GM23338 (cell line): ENCODE measurements around the gene SNRNP48. TPM values are rescaled to one million over a fixed set of nuclear protein-coding genes. Genes with fewer than 3 reads are reported as not detected.

Source experiments
- ATAC-seq: fragments of 200-7000 bp; cut with Tn5 transposase; 3 replicates; pipeline ENCODE4 v1.9.1; 2020
- DNase-seq: peaks from one replicate; pipeline ENCODE4 v3.0.0-alpha.2; 2015; ENCODE audit warnings: low spot score
- H2AFZ ChIP-seq: fragments of 200-600 bp; sonication (generic); 2 replicates; pipeline ENCODE4 v1.8.0; 2016; ENCODE audit warnings: antibody characterized with exemption, mild to moderate bottlenecking, moderate library complexity
- H3F3A ChIP-seq: fragments of 200-600 bp; sonication (generic); replicated peaks from 2 replicates; pipeline ENCODE4 v1.8.0; 2017; ENCODE audit warnings: antibody characterized with exemption, mixed run types, low read depth
- H3K27ac ChIP-seq: fragments of 200-600 bp; sonication (generic); 2 replicates; pipeline ENCODE4 v1.6.1; 2016; ENCODE audit warnings: low read depth
- H3K27me3 ChIP-seq: fragments of 200-600 bp; sonication (generic); 2 replicates; pipeline ENCODE4 v1.8.0; 2016; ENCODE audit warnings: mild to moderate bottlenecking, mixed run types, moderate library complexity; ENCODE audit not compliant: insufficient read depth
- H3K36me3 ChIP-seq: fragments of 200-600 bp; sonication (generic); 2 replicates; pipeline ENCODE4 v1.8.0; 2016; ENCODE audit warnings: mild to moderate bottlenecking; ENCODE audit not compliant: insufficient read depth
- H3K4me1 ChIP-seq: fragments of 200-600 bp; sonication (generic); 2 replicates; pipeline ENCODE4 v1.8.0; 2016; ENCODE audit warnings: mild to moderate bottlenecking, moderate library complexity; ENCODE audit not compliant: insufficient read depth
- H3K4me2 ChIP-seq: fragments of 200-600 bp; sonication (generic); 2 replicates; pipeline ENCODE4 v1.7.1; 2017; ENCODE audit warnings: mixed run types
- H3K4me3 ChIP-seq: fragments of 200-600 bp; sonication (generic); 2 replicates; pipeline ENCODE4 v1.6.1; 2016; ENCODE audit warnings: mixed run types
- H3K79me2 ChIP-seq: fragments of 200-600 bp; sonication (generic); replicated peaks from 2 replicates; pipeline ENCODE4 v1.8.0; 2017; ENCODE audit warnings: mild to moderate bottlenecking; ENCODE audit not compliant: insufficient read depth
- H3K9me2 ChIP-seq: fragments of 200-600 bp; sonication (generic); 2 replicates; pipeline ENCODE4 v1.8.0; 2017; ENCODE audit not compliant: insufficient read depth
- H4K20me1 ChIP-seq: fragments of 200-600 bp; sonication (generic); replicated peaks from 2 replicates; pipeline ENCODE4 v1.8.0; 2017; ENCODE audit warnings: mild to moderate bottlenecking; ENCODE audit not compliant: insufficient read depth
- H3K27ac Mint-ChIP-seq: 2 replicates; pipeline ENCODE4 v1.8.0; 2020; ENCODE audit warnings: inconsistent platforms, mild to moderate bottlenecking, moderate library complexity, mixed read lengths
- H3K27me3 Mint-ChIP-seq: 3 replicates; pipeline ENCODE4 v1.8.0; 2022; ENCODE audit warnings: low read depth, mild to moderate bottlenecking, moderate library complexity, mixed read lengths, inconsistent platforms; ENCODE audit not compliant: insufficient read depth, poor library complexity
- H3K36me3 Mint-ChIP-seq: 3 replicates; pipeline ENCODE4 v1.8.0; 2021; ENCODE audit warnings: low read depth, mild to moderate bottlenecking, inconsistent platforms, moderate library complexity, mixed read lengths
- H3K4me1 Mint-ChIP-seq: 3 replicates; pipeline ENCODE4 v1.8.0; 2020; ENCODE audit warnings: mild to moderate bottlenecking, inconsistent platforms, mixed read lengths
- H3K4me3 Mint-ChIP-seq: 3 replicates; pipeline ENCODE4 v1.8.0; 2021; ENCODE audit warnings: moderate library complexity, mild to moderate bottlenecking, inconsistent platforms, mixed read lengths
- H3K9me3 Mint-ChIP-seq: 3 replicates; pipeline ENCODE4 v1.8.0; 2020; ENCODE audit warnings: moderate library complexity, mild to moderate bottlenecking, inconsistent platforms, mixed read lengths
- CTCF ChIP-seq, 2 experiments: fragments of 200-600 bp in 1 of 2; sonication (generic) in 1 of 2; conservative IDR thresholded peaks; 2 replicates each; pipeline versions ENCODE4 v1.5.1 to v1.6.1; 2016 to 2017; ENCODE audit warnings: antibody characterized with exemption in 2 of 2, low read depth in 2 of 2, mild to moderate bottlenecking in 2 of 2, moderate library complexity in 1 of 2
- ETS1 ChIP-seq: IDR thresholded peaks from 2 replicates; pipeline ENCODE4 v1.6.1; 2016; ENCODE audit warnings: antibody characterized with exemption
- EZH2 ChIP-seq: fragments of 200-600 bp; sonication (generic); IDR thresholded peaks from one replicate; pipeline ENCODE4 v1.8.0; 2017; ENCODE audit warnings: antibody characterized with exemption, mild to moderate bottlenecking, low read depth; ENCODE audit not compliant: unreplicated experiment
- JUNB ChIP-seq: IDR thresholded peaks from one replicate; pipeline ENCODE4 v1.6.1; 2016; ENCODE audit warnings: antibody characterized with exemption; ENCODE audit not compliant: unreplicated experiment
- NANOG ChIP-seq: IDR thresholded peaks from 2 replicates; pipeline ENCODE4 v1.6.1; 2016; ENCODE audit warnings: antibody characterized with exemption, borderline replicate concordance
- POLR2AphosphoS5 ChIP-seq: IDR thresholded peaks from 2 replicates; pipeline ENCODE4 v1.6.1; 2016; ENCODE audit warnings: antibody characterized with exemption, low read depth
- REST ChIP-seq: IDR thresholded peaks from one replicate; pipeline ENCODE4 v1.6.1; 2018; ENCODE audit warnings: antibody characterized with exemption; ENCODE audit not compliant: unreplicated experiment
- STAT1 ChIP-seq: IDR thresholded peaks from one replicate; pipeline ENCODE4 v1.6.1; 2016; ENCODE audit warnings: antibody characterized with exemption; ENCODE audit not compliant: unreplicated experiment
- ZNF114 ChIP-seq: fragments of 250-450 bp; sonication (Bioruptor Pico); IDR thresholded peaks from 2 replicates; pipeline ENCODE4 v1.5.0; 2020; ENCODE audit warnings: mild to moderate bottlenecking, moderate library complexity
- ZNF331 ChIP-seq: fragments of 250-450 bp; sonication (Bioruptor Pico); IDR thresholded peaks from 2 replicates; pipeline ENCODE4 v1.5.0; 2020; ENCODE audit warnings: low read depth, mild to moderate bottlenecking, moderate library complexity
- polyA plus RNA-seq: library from polyadenylated mRNA; unstranded; fragments of >200 nt; fragmentation: Nextera tagmentation; extraction: Ambion mirVana; gene quantifications from 2 replicates; pipeline ENCODE4 v1.2.1, GENCODE V29; 2016
- total RNA-seq: library from RNA; depleted of rRNA; stranded (reverse); fragments of >200 nt; shearing (Covaris generic); gene quantifications from 2 replicates; pipeline ENCODE4 v1.2.3, GENCODE V29; 2014
- TF ChIP-seq, protein P1 (sequence below): fragments of 250-450 bp; sonication (Bioruptor Pico); IDR thresholded peaks from 2 replicates; pipeline ENCODE4 v1.5.0; 2020; ENCODE audit warnings: mild to moderate bottlenecking, moderate library complexity

SNRNP48 gene
- total and polyA plus RNA-seq, 2 experiments from 2014 or later, result 17.2 to 23.9 TPM

DNA sequence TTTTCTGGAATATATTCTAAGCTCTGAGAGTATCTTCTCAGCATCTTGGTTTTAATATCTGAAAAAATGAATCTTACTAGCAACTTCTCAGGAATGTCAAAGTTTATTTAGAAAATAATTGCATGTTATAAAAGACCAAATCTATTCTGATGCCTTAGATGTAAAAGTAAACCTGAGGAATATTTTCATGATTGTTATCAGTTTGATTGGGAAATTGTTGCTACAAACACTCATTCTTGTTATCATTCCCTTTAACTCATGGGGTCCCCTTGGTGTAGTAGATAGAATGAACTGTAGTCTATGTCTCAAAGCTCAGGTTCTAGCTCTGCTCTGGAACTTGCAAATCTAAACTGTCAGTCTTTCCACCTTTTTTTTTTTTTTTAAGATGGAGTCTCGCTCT lies 50.0 kb downstream of the SNRNP48 start:
- TF ChIP-seq, protein P1, sequence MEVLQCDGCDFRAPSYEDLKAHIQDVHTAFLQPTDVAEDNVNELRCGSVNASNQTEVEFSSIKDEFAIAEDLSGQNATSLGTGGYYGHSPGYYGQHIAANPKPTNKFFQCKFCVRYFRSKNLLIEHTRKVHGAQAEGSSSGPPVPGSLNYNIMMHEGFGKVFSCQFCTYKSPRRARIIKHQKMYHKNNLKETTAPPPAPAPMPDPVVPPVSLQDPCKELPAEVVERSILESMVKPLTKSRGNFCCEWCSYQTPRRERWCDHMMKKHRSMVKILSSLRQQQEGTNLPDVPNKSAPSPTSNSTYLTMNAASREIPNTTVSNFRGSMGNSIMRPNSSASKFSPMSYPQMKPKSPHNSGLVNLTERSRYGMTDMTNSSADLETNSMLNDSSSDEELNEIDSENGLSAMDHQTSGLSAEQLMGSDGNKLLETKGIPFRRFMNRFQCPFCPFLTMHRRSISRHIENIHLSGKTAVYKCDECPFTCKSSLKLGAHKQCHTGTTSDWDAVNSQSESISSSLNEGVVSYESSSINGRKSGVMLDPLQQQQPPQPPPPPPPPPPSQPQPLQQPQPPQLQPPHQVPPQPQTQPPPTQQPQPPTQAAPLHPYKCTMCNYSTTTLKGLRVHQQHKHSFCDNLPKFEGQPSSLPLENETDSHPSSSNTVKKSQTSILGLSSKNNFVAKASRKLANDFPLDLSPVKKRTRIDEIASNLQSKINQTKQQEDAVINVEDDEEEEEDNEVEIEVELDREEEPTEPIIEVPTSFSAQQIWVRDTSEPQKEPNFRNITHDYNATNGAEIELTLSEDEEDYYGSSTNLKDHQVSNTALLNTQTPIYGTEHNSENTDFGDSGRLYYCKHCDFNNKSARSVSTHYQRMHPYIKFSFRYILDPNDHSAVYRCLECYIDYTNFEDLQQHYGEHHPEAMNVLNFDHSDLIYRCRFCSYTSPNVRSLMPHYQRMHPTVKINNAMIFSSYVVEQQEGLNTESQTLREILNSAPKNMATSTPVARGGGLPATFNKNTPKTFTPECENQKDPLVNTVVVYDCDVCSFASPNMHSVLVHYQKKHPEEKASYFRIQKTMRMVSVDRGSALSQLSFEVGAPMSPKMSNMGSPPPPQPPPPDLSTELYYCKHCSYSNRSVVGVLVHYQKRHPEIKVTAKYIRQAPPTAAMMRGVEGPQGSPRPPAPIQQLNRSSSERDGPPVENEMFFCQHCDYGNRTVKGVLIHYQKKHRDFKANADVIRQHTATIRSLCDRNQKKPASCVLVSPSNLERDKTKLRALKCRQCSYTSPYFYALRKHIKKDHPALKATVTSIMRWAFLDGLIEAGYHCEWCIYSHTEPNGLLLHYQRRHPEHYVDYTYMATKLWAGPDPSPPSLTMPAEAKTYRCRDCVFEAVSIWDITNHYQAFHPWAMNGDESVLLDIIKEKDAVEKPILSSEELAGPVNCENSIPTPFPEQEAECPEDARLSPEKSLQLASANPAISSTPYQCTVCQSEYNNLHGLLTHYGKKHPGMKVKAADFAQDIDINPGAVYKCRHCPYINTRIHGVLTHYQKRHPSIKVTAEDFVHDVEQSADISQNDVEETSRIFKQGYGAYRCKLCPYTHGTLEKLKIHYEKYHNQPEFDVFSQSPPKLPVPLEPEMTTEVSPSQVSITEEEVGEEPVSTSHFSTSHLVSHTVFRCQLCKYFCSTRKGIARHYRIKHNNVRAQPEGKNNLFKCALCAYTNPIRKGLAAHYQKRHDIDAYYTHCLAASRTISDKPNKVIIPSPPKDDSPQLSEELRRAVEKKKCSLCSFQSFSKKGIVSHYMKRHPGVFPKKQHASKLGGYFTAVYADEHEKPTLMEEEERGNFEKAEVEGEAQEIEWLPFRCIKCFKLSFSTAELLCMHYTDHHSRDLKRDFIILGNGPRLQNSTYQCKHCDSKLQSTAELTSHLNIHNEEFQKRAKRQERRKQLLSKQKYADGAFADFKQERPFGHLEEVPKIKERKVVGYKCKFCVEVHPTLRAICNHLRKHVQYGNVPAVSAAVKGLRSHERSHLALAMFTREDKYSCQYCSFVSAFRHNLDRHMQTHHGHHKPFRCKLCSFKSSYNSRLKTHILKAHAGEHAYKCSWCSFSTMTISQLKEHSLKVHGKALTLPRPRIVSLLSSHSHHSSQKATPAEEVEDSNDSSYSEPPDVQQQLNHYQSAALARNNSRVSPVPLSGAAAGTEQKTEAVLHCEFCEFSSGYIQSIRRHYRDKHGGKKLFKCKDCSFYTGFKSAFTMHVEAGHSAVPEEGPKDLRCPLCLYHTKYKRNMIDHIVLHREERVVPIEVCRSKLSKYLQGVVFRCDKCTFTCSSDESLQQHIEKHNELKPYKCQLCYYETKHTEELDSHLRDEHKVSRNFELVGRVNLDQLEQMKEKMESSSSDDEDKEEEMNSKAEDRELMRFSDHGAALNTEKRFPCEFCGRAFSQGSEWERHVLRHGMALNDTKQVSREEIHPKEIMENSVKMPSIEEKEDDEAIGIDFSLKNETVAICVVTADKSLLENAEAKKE (CRISPR knock-in tag), result no peak
- no peak for TF ChIP-seq ZNF114 (CRISPR knock-in tag)
- no peak for TF ChIP-seq CTCF (conservative IDR thresholded peaks at IDR 0.05; ENCODE audit: low read depth in 2 of 2)
- TF ChIP-seq ETS1, result no peak
- no peak for TF ChIP-seq STAT1
- TF ChIP-seq ZNF331, result no peak
- no peak for TF ChIP-seq JUNB
- no peak for TF ChIP-seq NANOG
- TF ChIP-seq REST, result no peak
- TF ChIP-seq POLR2AphosphoS5, result no peak
- TF ChIP-seq EZH2, result no peak
- no peaks in the 10 kb centered on the region for H3K27me3 ChIP-seq
- DNase-seq (no peak), ATAC-seq (no peak)
- 0 out of 2 replicates have a peak, but pooled peaks cover 3% of the 10 kb centered on the region for H3K9me2 ChIP-seq
- H3K4me1 Mint-ChIP-seq, result no peaks in the 10 kb centered on the region
- H3K4me3 Mint-ChIP-seq, result no peak overlapping the region
- no peaks in the 10 kb centered on the region for H3K79me2 ChIP-seq
- no peaks in the 10 kb centered on the region for H3K36me3 Mint-ChIP-seq
- H3K27ac ChIP-seq, result no peak overlapping the region
- no peaks in the 10 kb centered on the region for H3K9me3 Mint-ChIP-seq
- H3K27me3 Mint-ChIP-seq, result peaks cover 2% of the 10 kb centered on the region
- no peaks in the 10 kb centered on the region for H3K4me1 ChIP-seq
- H3F3A ChIP-seq, result no peaks in the 10 kb centered on the region
- H3K4me2 ChIP-seq, result no peak overlapping the region
- no peak overlapping the region for H2AFZ ChIP-seq
- H3K36me3 ChIP-seq, result no peaks in the 10 kb centered on the region
- H4K20me1 ChIP-seq, result no peaks in the 10 kb centered on the region
- no peak overlapping the region for H3K27ac Mint-ChIP-seq
- no peak overlapping the region for H3K4me3 ChIP-seq
